A673 (cell line): ENCODE data around the gene CEP97. TPM values are rescaled to one million over a fixed set of nuclear protein-coding genes. Genes with fewer than 3 reads are reported as not detected.
A peak's percentile ranks its signal among the peaks of the same experiment; 100 is the strongest.

Source experiments
- BruUV-seq: library from RNA; stranded (reverse); fragments of 400-500 nt; replicated peaks from 2 replicates; lab custom pipeline; 2021; lab: Mats Ljungman, UMichigan
- CTCF ChIA-PET: fragments of 300-600 bp; sonication (Branson Sonifier 250); formaldehyde crosslinking; loops from one replicate; lab custom pipeline; 2022; ENCODE audit warnings: antibody characterized with exemption; lab: Charles Lee
- POLR2A ChIA-PET: fragments of 300-600 bp; sonication (Branson Sonifier 250); formaldehyde crosslinking; loops from one replicate; lab custom pipeline; 2022; ENCODE audit warnings: antibody characterized with exemption; ENCODE audit not compliant: low non-redundant PET; lab: Charles Lee
- DNase-seq: peaks from one replicate; pipeline ENCODE4 v3.0.0-alpha.2; 2015; ENCODE audit warnings: low spot score
- H3K27ac ChIP-seq: fragments of 200-600 bp; sonication (generic); 2 replicates; pipeline ENCODE4 v1.5.1; 2016; ENCODE audit warnings: mixed run types, low read depth, mild to moderate bottlenecking, mixed read lengths, antibody characterized with exemption, low read length; ENCODE audit not compliant: poor library complexity, severe bottlenecking
- H3K27me3 ChIP-seq: fragments of 200-600 bp; sonication (generic); replicated peaks from 2 replicates; pipeline ENCODE4 v1.6.1; 2017; ENCODE audit warnings: mixed run types, low read depth, mild to moderate bottlenecking, mixed read lengths, antibody characterized with exemption, low read length; ENCODE audit not compliant: insufficient read depth, poor library complexity
- H3K36me3 ChIP-seq: fragments of 200-600 bp; sonication (generic); 2 replicates; pipeline ENCODE4 v1.6.1; 2016; ENCODE audit warnings: mixed run types, mild to moderate bottlenecking, mixed read lengths, antibody characterized with exemption, low read length; ENCODE audit not compliant: insufficient read depth, poor library complexity, severe bottlenecking
- H3K4me1 ChIP-seq: fragments of 200-600 bp; sonication (generic); 2 replicates; pipeline ENCODE4 v1.6.1; 2017; ENCODE audit warnings: mixed run types, mild to moderate bottlenecking, mixed read lengths, antibody characterized with exemption, low read length; ENCODE audit not compliant: insufficient read depth, poor library complexity, severe bottlenecking
- H3K4me3 ChIP-seq: fragments of 200-600 bp; sonication (generic); 2 replicates; pipeline ENCODE4 v1.5.1; 2016; ENCODE audit warnings: low read depth, mixed run types, mild to moderate bottlenecking, mixed read lengths, low read length; ENCODE audit not compliant: poor library complexity, severe bottlenecking
- H3K9me3 ChIP-seq: fragments of 200-600 bp; sonication (generic); 2 replicates; pipeline ENCODE4 v1.6.1; 2016; ENCODE audit warnings: mixed run types, low read depth, mild to moderate bottlenecking, mixed read lengths, antibody characterized with exemption, low read length; ENCODE audit not compliant: poor library complexity, severe bottlenecking
- EZH2 ChIP-seq: fragments of 200-600 bp; sonication (generic); IDR thresholded peaks from 2 replicates; pipeline ENCODE4 v1.6.1; 2017; ENCODE audit warnings: borderline replicate concordance, low read depth, mild to moderate bottlenecking, mixed read lengths, antibody characterized with exemption, low read length; ENCODE audit not compliant: poor library complexity, severe bottlenecking
- intact Hi-C: fragments of 100-400 bp; cut with micrococcal nuclease; formaldehyde crosslinking; loops from one replicate; pipeline ENCODE4 v1.10.0; 2022; ENCODE audit not compliant: unreplicated experiment
- total RNA-seq: library from RNA; stranded (reverse); gene quantifications from 2 replicates; pipeline ENCODE4 v1.2.3, GENCODE V29; 2021
- TF ChIP-seq, protein P1 (sequence below): fragments of 300-800, 200-600 bp; sonication (generic); conservative IDR thresholded peaks from 2 replicates; pipeline ENCODE4 v1.5.1; 2017; ENCODE audit warnings: low read depth, mild to moderate bottlenecking, antibody characterized with exemption, low read length, moderate library complexity, mixed read lengths

Gene CEP97
- total RNA-seq, 1 experiment from 2014 or later = 19.7 TPM

DNA sequence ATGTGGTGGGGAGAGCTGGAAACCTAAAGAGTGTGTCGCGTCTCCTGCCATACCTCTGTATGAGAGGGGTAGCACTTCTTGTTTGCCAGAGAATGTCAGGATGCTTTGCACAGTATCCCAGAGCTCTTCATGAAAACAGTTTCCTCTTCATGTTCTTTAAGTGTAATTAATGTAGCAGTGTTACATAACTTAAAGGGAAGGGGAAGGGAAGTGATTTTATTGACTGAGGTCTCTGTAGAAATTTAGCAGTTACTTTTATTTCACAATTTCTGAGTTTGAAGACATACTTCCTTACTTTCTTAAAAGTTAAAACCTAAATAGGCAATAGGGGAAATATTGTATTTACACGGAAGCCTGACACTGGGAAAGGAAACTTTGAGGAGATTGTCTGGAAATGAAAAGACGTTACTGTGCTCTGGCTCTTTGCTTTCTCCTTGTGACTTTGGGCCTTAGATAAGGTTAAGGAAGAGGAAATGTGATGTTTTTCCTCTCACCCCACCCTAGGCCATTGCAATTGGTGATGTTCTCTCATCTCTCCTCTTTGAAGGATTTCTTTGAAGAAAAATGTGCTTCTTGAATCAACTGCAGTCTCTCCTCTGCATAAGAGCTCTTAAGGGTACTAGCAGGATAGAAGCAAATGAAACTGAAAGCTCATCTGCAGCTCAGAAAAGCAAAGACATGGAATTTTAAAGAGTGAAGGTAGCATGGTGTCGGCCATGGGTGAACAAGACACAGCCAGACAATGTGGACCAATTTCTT, 60.6 kb downstream of the CEP97 start:
- no peak for TF ChIP-seq EZH2
- TF ChIP-seq, protein P1, sequence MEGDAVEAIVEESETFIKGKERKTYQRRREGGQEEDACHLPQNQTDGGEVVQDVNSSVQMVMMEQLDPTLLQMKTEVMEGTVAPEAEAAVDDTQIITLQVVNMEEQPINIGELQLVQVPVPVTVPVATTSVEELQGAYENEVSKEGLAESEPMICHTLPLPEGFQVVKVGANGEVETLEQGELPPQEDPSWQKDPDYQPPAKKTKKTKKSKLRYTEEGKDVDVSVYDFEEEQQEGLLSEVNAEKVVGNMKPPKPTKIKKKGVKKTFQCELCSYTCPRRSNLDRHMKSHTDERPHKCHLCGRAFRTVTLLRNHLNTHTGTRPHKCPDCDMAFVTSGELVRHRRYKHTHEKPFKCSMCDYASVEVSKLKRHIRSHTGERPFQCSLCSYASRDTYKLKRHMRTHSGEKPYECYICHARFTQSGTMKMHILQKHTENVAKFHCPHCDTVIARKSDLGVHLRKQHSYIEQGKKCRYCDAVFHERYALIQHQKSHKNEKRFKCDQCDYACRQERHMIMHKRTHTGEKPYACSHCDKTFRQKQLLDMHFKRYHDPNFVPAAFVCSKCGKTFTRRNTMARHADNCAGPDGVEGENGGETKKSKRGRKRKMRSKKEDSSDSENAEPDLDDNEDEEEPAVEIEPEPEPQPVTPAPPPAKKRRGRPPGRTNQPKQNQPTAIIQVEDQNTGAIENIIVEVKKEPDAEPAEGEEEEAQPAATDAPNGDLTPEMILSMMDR = no peak
- Histone ChIP-seq H3K4me3 (no peak overlapping the region), H3K9me3 (no peaks in the 10 kb centered on the region), H3K27me3 (no peaks in the 10 kb centered on the region), H3K36me3 (peaks cover 72% of the 10 kb centered on the region), H3K4me1 (peaks cover 26% of the 10 kb centered on the region), H3K27ac (peak overlapping the region; percentile 17)
- ChIA-PET POLR2A (no interaction called here), CTCF (no interaction called here)
- intact Hi-C loops = no loop called here
- no TSS peak for BruUV-seq
- DNase-seq = no peak

GRCh38 chr3:101791778-101792177, 67.4 kb downstream of the CEP97 start:
- Histone ChIP-seq H3K9me3 (peaks cover 8% of the 10 kb centered on the region), H3K27me3 (no peaks in the 10 kb centered on the region), H3K4me3 (no peak overlapping the region), H3K4me1 (no peaks in the 10 kb centered on the region), H3K27ac (no peak overlapping the region), H3K36me3 (peaks cover 75% of the 10 kb centered on the region)
- POLR2A ChIA-PET = no interaction called here
- CTCF ChIA-PET = no interaction called here
- intact Hi-C loops = no loop called here
- DNase-seq = no peak
- TF ChIP-seq, protein P1 = no peak
- BruUV-seq = no TSS peak

DNA sequence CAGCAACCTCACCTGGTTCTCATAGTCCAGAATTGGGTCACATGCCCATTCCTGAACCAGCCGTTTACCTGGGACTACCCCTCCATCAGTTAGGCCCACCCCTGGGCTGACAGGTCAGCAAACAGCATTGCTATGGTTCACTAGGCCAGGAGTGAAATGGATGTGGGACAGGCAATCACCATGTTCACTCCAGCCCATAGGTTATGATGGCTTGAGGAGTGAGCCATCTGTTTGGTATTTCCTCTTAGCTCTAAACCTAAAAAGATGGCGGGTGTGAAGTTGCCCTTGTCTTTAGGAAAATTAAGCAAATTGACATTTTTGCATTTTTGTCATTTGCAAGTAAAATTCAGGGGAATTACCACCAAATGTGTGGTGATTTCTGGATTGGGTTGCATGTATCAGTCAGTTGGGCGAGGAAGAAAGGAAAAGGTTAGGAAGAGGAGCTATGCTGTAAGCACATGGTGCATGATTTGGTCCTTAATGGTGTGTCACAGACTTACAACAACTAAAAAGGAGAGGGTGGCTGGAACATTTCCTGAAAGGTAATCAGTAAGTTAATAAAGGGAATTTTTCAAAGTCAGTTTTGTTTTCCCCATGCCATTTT, 71.8 kb downstream of the CEP97 start:
- TF ChIP-seq, protein P1 = no peak
- TF ChIP-seq EZH2 = no peak
- Histone ChIP-seq H3K27ac (no peak overlapping the region), H3K4me3 (no peak overlapping the region), H3K36me3 (peaks cover 36% of the 10 kb centered on the region), H3K27me3 (no peaks in the 10 kb centered on the region), H3K9me3 (peaks cover 8% of the 10 kb centered on the region), H3K4me1 (no peaks in the 10 kb centered on the region)
- ChIA-PET POLR2A (no interaction called here), CTCF (no interaction called here)
- no peak for DNase-seq
- no TSS peak for BruUV-seq
- intact Hi-C loops = no loop called here
